Choroid plexus epithelial cell (primary cell): Measurements from ENCODE around the gene ZIC2.

Experiments used
- DNase-seq: peaks from one replicate; pipeline ENCODE4 v3.0.0-alpha.2; 2010; ENCODE audit warnings: low read depth
- H3K4me3 ChIP-seq: 2 replicates; pipeline ENCODE4 v1.5.1; 2011; ENCODE audit warnings: low read depth, mild to moderate bottlenecking, control low read depth, low read length, moderate library complexity
- CTCF ChIP-seq: conservative IDR thresholded peaks from 2 replicates; pipeline ENCODE4 v1.5.1; 2011; ENCODE audit warnings: low read depth, mild to moderate bottlenecking, control low read depth, inconsistent platforms, low read length, moderate library complexity

ZIC2 gene

GRCh38 chr13:100035936-100036335, 54.4 kb downstream of the ZIC2 start:
- no peak for TF ChIP-seq CTCF

More at GRCh38 chr13:100035936-100036335, 54.4 kb downstream of the ZIC2 start:
- no peak overlapping the region for H3K4me3 ChIP-seq
- DNase-seq, result no peak
